ENCODE results near the gene SPOPL.

SPOPL gene

GRCh38 chr2:138493334-138493733 lies 8.2 kb upstream of the SPOPL start:
- no peak overlapping the region for H3K9ac ChIP-seq
- H3K36me3 ChIP-seq = no peaks in the 10 kb centered on the region

GRCh38 chr2:138494265-138494966 lies 7.2 kb upstream of the SPOPL start:
- Histone ChIP-seq H3K27ac (no peak overlapping the region), H3K9me3 (no peaks in the 10 kb centered on the region), H3K27me3 (no peaks in the 10 kb centered on the region), H3K4me1 (no peaks in the 10 kb centered on the region), H3K9ac (no peak overlapping the region), H3K4me2 (no peak overlapping the region), H3K4me3 (no peak overlapping the region), H4K20me1 (no peaks in the 10 kb centered on the region), H3K36me3 (no peaks in the 10 kb centered on the region)
- TF ChIP-seq Cebpa-rat (IDR thresholded peaks at IDR 0.05) = no peak

More at GRCh38 chr2:138493334-138493733, 8.2 kb upstream of the SPOPL start:
- no peaks in the 10 kb centered on the region for H4K20me1 ChIP-seq
- no peaks in the 10 kb centered on the region for H3K4me1 ChIP-seq
- H3K27me3 ChIP-seq = no peaks in the 10 kb centered on the region
- H3K9me3 ChIP-seq = no peaks in the 10 kb centered on the region
- no peak overlapping the region for H3K4me3 ChIP-seq
- TF ChIP-seq Cebpa-rat (IDR thresholded peaks at IDR 0.05) = no peak
- H3K4me2 ChIP-seq = no peak overlapping the region
- no peak overlapping the region for H3K27ac ChIP-seq

- Histone ChIP-seq H3K4me1 (no peaks in the 10 kb centered on the region), H3K36me3 (no peaks in the 10 kb centered on the region)
Observed at GRCh38 chr2:138495384-138495783, 6.2 kb upstream of the SPOPL start.

GRCh38 chr2:138496096-138496651 lies 5.4 kb upstream of the SPOPL start:
- Histone ChIP-seq H3K36me3 (no peaks in the 10 kb centered on the region), H3K27ac (no peak overlapping the region), H3K9me3 (no peaks in the 10 kb centered on the region), H3K9ac (no peak overlapping the region), H3K4me2 (no peak overlapping the region), H3K4me3 (no peak overlapping the region), H3K27me3 (no peaks in the 10 kb centered on the region), H3K4me1 (peaks cover 7% of the 10 kb centered on the region), H4K20me1 (no peaks in the 10 kb centered on the region)
- no peak for TF ChIP-seq Cebpa-rat (IDR thresholded peaks at IDR 0.05)

More at GRCh38 chr2:138495384-138495783, 6.2 kb upstream of the SPOPL start:
- TF ChIP-seq Cebpa-rat (IDR thresholded peaks at IDR 0.05) = no peak
- Histone ChIP-seq H3K4me3 (no peak overlapping the region), H3K4me2 (no peak overlapping the region), H4K20me1 (no peaks in the 10 kb centered on the region), H3K27ac (no peak overlapping the region), H3K9me3 (no peaks in the 10 kb centered on the region), H3K27me3 (no peaks in the 10 kb centered on the region), H3K9ac (no peak overlapping the region)

- Histone ChIP-seq H3K4me1 (peaks cover 9% of the 10 kb centered on the region), H4K20me1 (peaks cover 2% of the 10 kb centered on the region; the same call in 1 of the 2 replicates), H3K9ac (no peak overlapping the region), H3K4me3 (no peak overlapping the region), H3K4me2 (no peak overlapping the region), H3K36me3 (no peaks in the 10 kb centered on the region), H3K9me3 (no peaks in the 10 kb centered on the region), H3K27me3 (no peaks in the 10 kb centered on the region), H3K27ac (no peak overlapping the region)
- TF ChIP-seq Cebpa-rat (IDR thresholded peaks at IDR 0.05) = no peak
Observed at GRCh38 chr2:138497294-138497693, 4.3 kb upstream of the SPOPL start.

GRCh38 chr2:138499684-138500083 lies 1.9 kb upstream of the SPOPL start:
- no peak overlapping the region for H3K4me2 ChIP-seq
- no peak overlapping the region for H3K9ac ChIP-seq
- no peaks in the 10 kb centered on the region for H3K27me3 ChIP-seq
- H3K36me3 ChIP-seq = no peaks in the 10 kb centered on the region
- no peak for TF ChIP-seq Cebpa-rat (IDR thresholded peaks at IDR 0.05)
- peaks cover 26% of the 10 kb centered on the region for H4K20me1 ChIP-seq
- peaks cover 31% of the 10 kb centered on the region for H3K4me1 ChIP-seq
- H3K9me3 ChIP-seq = no peaks in the 10 kb centered on the region
- no peak overlapping the region for H3K4me3 ChIP-seq
- H3K27ac ChIP-seq = no peak overlapping the region

GRCh38 chr2:138500592-138501424 lies 762 bp upstream of the SPOPL start:
- H3K4me2 ChIP-seq = peak overlapping the region; percentile 91
- peak overlapping the region; percentile 85 for H3K9ac ChIP-seq

GRCh38 chr2:138502255-138503086 lies 901 bp downstream of the SPOPL start:
- peak overlapping the region; percentile 86 for H3K9ac ChIP-seq
- H4K20me1 ChIP-seq = peaks cover 54% of the 10 kb centered on the region
- H3K4me3 ChIP-seq = peak overlapping the region; percentile 86
- H3K36me3 ChIP-seq = no peaks in the 10 kb centered on the region
- no peak for TF ChIP-seq Cebpa-rat (IDR thresholded peaks at IDR 0.05)
- peak overlapping the region; percentile 90 for H3K4me2 ChIP-seq
- no peaks in the 10 kb centered on the region for H3K9me3 ChIP-seq
- H3K27me3 ChIP-seq = no peaks in the 10 kb centered on the region
- H3K4me1 ChIP-seq = peaks cover 35% of the 10 kb centered on the region
- peak overlapping the region; percentile 78 for H3K27ac ChIP-seq

More at GRCh38 chr2:138500592-138501424, 762 bp upstream of the SPOPL start:
- Histone ChIP-seq H3K4me3 (peak overlapping the region; percentile 86), H3K36me3 (no peaks in the 10 kb centered on the region), H3K4me1 (peaks cover 35% of the 10 kb centered on the region), H3K27ac (peak overlapping the region; percentile 88), H4K20me1 (peaks cover 37% of the 10 kb centered on the region), H3K9me3 (no peaks in the 10 kb centered on the region), H3K27me3 (no peaks in the 10 kb centered on the region)
- no peak for TF ChIP-seq Cebpa-rat (IDR thresholded peaks at IDR 0.05)

GRCh38 chr2:138503087-138503442 lies 1.5 kb downstream of the SPOPL start:
- Histone ChIP-seq H4K20me1 (peaks cover 59% of the 10 kb centered on the region), H3K4me3 (peak overlapping the region; percentile 86), H3K27ac (no peak overlapping the region), H3K36me3 (no peaks in the 10 kb centered on the region), H3K4me2 (peak overlapping the region; percentile 90), H3K4me1 (peaks cover 35% of the 10 kb centered on the region), H3K9ac (peak overlapping the region; percentile 86), H3K27me3 (no peaks in the 10 kb centered on the region), H3K9me3 (no peaks in the 10 kb centered on the region)
- no peak for TF ChIP-seq Cebpa-rat (IDR thresholded peaks at IDR 0.05)

Measured in BLaER1 (cell line).